Measurements from ENCODE around the gene CHTOP. TPM values are rescaled to one million over a fixed set of nuclear protein-coding genes. Genes with fewer than 3 reads are reported as not detected.
A peak's percentile ranks its signal among the peaks of the same experiment; 100 is the strongest.

Gene CHTOP
- total and polyA plus RNA-seq, 2 of the 13 experiments (the other 11 are each of a cell fraction or from before 2014, with no cell fraction given), result 38.0 to 51.9 TPM

DNA sequence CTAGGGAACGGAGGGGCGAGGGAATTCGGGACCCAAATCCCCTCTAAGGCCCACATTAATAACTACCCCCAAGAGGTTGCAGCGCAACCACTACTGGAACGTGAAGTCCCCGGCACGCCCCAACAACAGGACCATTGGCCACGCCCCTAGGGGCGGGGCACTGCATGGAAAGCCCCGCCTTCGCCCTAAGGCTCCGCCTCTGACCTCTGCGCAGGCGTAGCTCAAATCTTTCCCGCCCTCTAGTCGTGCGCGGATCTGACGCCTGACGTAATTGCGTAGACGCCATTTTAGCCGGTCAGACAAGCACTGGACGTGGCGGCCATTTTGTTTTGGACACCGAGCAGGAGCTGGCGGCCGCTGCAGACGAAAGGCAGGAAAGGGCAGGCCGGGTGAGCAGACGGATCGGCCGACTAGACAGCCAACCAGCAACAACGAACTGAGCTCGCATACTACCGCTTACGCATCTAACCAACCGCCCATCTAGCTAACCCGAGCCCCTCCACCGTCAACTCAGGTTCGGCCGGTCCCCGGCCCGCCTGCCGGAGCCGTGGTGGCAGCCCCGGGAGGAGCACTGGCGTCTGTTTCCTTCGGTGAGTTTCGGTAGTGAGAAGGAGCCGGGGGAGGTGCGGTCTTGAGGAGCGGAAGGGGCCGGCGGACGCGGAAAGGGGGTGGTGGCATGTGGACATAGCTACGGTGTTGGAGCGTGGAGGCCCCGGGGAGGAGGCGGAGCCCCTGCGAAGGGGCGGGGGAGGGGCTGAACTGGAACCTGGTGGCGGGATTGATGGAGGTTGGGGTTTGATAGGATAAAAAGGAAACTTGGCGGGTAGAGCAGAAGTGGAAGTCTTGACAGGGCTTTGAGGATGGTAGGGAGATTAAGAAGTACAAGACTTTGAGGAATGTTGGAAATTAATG, at the start of gene CHTOP (continued):
- peak; percentile 12; the same call in 1 of the 2 replicates for TF ChIP-seq ATF3 (CRISPR knock-in tag; IDR thresholded peaks at IDR 0.05)
- TF ChIP-seq SIX4 (CRISPR knock-in tag; IDR thresholded peaks at IDR 0.05), result no peak
- TF ChIP-seq, protein P1, sequence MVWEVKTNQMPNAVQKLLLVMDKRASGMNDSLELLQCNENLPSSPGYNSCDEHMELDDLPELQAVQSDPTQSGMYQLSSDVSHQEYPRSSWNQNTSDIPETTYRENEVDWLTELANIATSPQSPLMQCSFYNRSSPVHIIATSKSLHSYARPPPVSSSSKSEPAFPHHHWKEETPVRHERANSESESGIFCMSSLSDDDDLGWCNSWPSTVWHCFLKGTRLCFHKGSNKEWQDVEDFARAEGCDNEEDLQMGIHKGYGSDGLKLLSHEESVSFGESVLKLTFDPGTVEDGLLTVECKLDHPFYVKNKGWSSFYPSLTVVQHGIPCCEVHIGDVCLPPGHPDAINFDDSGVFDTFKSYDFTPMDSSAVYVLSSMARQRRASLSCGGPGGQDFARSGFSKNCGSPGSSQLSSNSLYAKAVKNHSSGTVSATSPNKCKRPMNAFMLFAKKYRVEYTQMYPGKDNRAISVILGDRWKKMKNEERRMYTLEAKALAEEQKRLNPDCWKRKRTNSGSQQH (CRISPR knock-in tag; IDR thresholded peaks at IDR 0.05; ENCODE audit: low read depth), result no peak; the same call in 1 of the 2 replicates
- TF ChIP-seq ZNF354B (CRISPR knock-in tag; IDR thresholded peaks at IDR 0.05), result no peak
- TF ChIP-seq SNAPC2 (CRISPR knock-in tag; IDR thresholded peaks at IDR 0.05), result 0 out of 2 replicates have a peak, but pooled peaks have one; percentile 38
- peak; percentile 78; the same call in 1 of the 2 replicates for TF ChIP-seq CSRNP1 (CRISPR knock-in tag; IDR thresholded peaks at IDR 0.05)
- TF ChIP-seq ZBTB20 (CRISPR knock-in tag; IDR thresholded peaks at IDR 0.05; ENCODE audit: borderline replicate concordance, low read depth), result 0 out of 2 replicates have a peak, but pooled peaks have one; percentile 45
- TF ChIP-seq, protein P2, sequence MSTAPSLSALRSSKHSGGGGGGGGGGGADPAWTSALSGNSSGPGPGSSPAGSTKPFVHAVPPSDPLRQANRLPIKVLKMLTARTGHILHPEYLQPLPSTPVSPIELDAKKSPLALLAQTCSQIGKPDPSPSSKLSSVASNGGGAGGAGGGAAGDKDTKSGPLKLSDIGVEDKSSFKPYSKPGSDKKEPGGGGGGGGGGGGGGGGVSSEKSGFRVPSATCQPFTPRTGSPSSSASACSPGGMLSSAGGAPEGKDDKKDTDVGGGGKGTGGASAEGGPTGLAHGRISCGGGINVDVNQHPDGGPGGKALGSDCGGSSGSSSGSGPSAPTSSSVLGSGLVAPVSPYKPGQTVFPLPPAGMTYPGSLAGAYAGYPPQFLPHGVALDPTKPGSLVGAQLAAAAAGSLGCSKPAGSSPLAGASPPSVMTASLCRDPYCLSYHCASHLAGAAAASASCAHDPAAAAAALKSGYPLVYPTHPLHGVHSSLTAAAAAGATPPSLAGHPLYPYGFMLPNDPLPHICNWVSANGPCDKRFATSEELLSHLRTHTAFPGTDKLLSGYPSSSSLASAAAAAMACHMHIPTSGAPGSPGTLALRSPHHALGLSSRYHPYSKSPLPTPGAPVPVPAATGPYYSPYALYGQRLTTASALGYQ (CRISPR knock-in tag; IDR thresholded peaks at IDR 0.05), result no peak
- TF ChIP-seq ZFAT (CRISPR knock-in tag; conservative IDR thresholded peaks at IDR 0.05), result no peak
- TF ChIP-seq PHF20 (CRISPR knock-in tag; IDR thresholded peaks at IDR 0.05), result peak; percentile 69
- peak; percentile 55; the same call in 1 of the 2 replicates for TF ChIP-seq ZNF331 (CRISPR knock-in tag; IDR thresholded peaks at IDR 0.05)
- TF ChIP-seq, protein P3, sequence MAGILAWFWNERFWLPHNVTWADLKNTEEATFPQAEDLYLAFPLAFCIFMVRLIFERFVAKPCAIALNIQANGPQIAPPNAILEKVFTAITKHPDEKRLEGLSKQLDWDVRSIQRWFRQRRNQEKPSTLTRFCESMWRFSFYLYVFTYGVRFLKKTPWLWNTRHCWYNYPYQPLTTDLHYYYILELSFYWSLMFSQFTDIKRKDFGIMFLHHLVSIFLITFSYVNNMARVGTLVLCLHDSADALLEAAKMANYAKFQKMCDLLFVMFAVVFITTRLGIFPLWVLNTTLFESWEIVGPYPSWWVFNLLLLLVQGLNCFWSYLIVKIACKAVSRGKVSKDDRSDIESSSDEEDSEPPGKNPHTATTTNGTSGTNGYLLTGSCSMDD (CRISPR knock-in tag; IDR thresholded peaks at IDR 0.05), result no peak
- TF ChIP-seq ZNF589 (CRISPR knock-in tag; conservative IDR thresholded peaks at IDR 0.05), result no peak
- no peak for TF ChIP-seq NFATC3 (CRISPR knock-in tag; IDR thresholded peaks at IDR 0.05)
- TF ChIP-seq IRX3 (CRISPR knock-in tag; IDR thresholded peaks at IDR 0.05; ENCODE audit: borderline replicate concordance, low read depth), result no peak; the same call in 1 of the 2 replicates
- TF ChIP-seq HNF1B (CRISPR knock-in tag; IDR thresholded peaks at IDR 0.05), result peak; percentile 92
- 0 out of 2 replicates have a peak, but pooled peaks have one; percentile 68 for TF ChIP-seq ZIK1 (CRISPR knock-in tag; IDR thresholded peaks at IDR 0.05; ENCODE audit: borderline replicate concordance, low read depth)
- TF ChIP-seq, protein P4, sequence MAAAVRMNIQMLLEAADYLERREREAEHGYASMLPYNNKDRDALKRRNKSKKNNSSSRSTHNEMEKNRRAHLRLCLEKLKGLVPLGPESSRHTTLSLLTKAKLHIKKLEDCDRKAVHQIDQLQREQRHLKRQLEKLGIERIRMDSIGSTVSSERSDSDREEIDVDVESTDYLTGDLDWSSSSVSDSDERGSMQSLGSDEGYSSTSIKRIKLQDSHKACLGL (CRISPR knock-in tag; IDR thresholded peaks at IDR 0.05), result no peak
- TF ChIP-seq ZKSCAN1 (IDR thresholded peaks at IDR 0.05; ENCODE audit: low read length), result no peak
- TF ChIP-seq XBP1 (CRISPR knock-in tag; IDR thresholded peaks at IDR 0.05), result no peak

Data from HepG2 (cell line).